ENCODE measurements around the gene DST. TPM values are rescaled to one million over a fixed set of nuclear protein-coding genes. Genes with fewer than 3 reads are reported as not detected.

DST gene
- total RNA-seq, 1 donor from 2014 or later = 6.0 TPM

GRCh38 chr6:56450882-56451739 lies 191.6 kb downstream of the DST start:
- H3K36me3 Mint-ChIP-seq (ENCODE audit: low read depth) = no peaks in the 10 kb centered on the region
- H3K27me3 Mint-ChIP-seq (ENCODE audit: insufficient read depth) = no peaks in the 10 kb centered on the region
- H3K4me3 Mint-ChIP-seq = no peak overlapping the region
- intact Hi-C loops (cut with micrococcal nuclease) = no loop called here
- H3K9me3 Mint-ChIP-seq = no peaks in the 10 kb centered on the region
- no peak overlapping the region for H3K27ac Mint-ChIP-seq
- no peaks in the 10 kb centered on the region for H3K4me1 Mint-ChIP-seq (ENCODE audit: low read depth)
- DNase-seq (ENCODE audit: low spot score) = no peak

- Mint-ChIP-seq H3K4me3 (no peak overlapping the region), H3K27ac (no peak overlapping the region), H3K4me1 (ENCODE audit: low read depth) (no peaks in the 10 kb centered on the region), H3K36me3 (ENCODE audit: low read depth) (no peaks in the 10 kb centered on the region), H3K27me3 (ENCODE audit: insufficient read depth) (no peaks in the 10 kb centered on the region), H3K9me3 (no peaks in the 10 kb centered on the region)
- intact Hi-C loops (cut with micrococcal nuclease) = no loop called here
- DNase-seq (ENCODE audit: low spot score) = no peak
These were observed 192.3 kb downstream of the DST start for GRCh38 chr6:56450376-56450775.

GRCh38 chr6:56448046-56448445 lies 194.6 kb downstream of the DST start:
- intact Hi-C loops (cut with micrococcal nuclease) = no loop called here
- Mint-ChIP-seq H3K4me1 (ENCODE audit: low read depth) (no peaks in the 10 kb centered on the region), H3K9me3 (no peaks in the 10 kb centered on the region), H3K27ac (no peak overlapping the region), H3K27me3 (ENCODE audit: insufficient read depth) (peaks cover 1% of the 10 kb centered on the region), H3K4me3 (no peak overlapping the region), H3K36me3 (ENCODE audit: low read depth) (no peaks in the 10 kb centered on the region)
- no peak for DNase-seq (ENCODE audit: low spot score)

GRCh38 chr6:56445818-56446217 lies 196.9 kb downstream of the DST start:
- no peaks in the 10 kb centered on the region for H3K9me3 Mint-ChIP-seq
- H3K36me3 Mint-ChIP-seq (ENCODE audit: low read depth) = no peaks in the 10 kb centered on the region
- H3K27me3 Mint-ChIP-seq (ENCODE audit: insufficient read depth) = peaks cover 1% of the 10 kb centered on the region

GRCh38 chr6:56444855-56445254 lies 197.8 kb downstream of the DST start:
- no peak overlapping the region for H3K27ac Mint-ChIP-seq
- intact Hi-C loops (cut with micrococcal nuclease) = no loop called here
- no peaks in the 10 kb centered on the region for H3K9me3 Mint-ChIP-seq
- no peak overlapping the region for H3K4me3 Mint-ChIP-seq
- peaks cover 1% of the 10 kb centered on the region for H3K27me3 Mint-ChIP-seq (ENCODE audit: insufficient read depth)
- H3K4me1 Mint-ChIP-seq (ENCODE audit: low read depth) = no peaks in the 10 kb centered on the region
- H3K36me3 Mint-ChIP-seq (ENCODE audit: low read depth) = no peaks in the 10 kb centered on the region
- no peak for DNase-seq (ENCODE audit: low spot score)

More at GRCh38 chr6:56445818-56446217, 196.9 kb downstream of the DST start:
- Mint-ChIP-seq H3K27ac (no peak overlapping the region), H3K4me3 (no peak overlapping the region), H3K4me1 (ENCODE audit: low read depth) (no peaks in the 10 kb centered on the region)
- no peak for DNase-seq (ENCODE audit: low spot score)
- intact Hi-C loops (cut with micrococcal nuclease) = no loop called here

GRCh38 chr6:56440551-56440981 lies 202.1 kb downstream of the DST start:
- Mint-ChIP-seq H3K27me3 (ENCODE audit: insufficient read depth) (peaks cover 1% of the 10 kb centered on the region), H3K4me3 (no peak overlapping the region), H3K9me3 (no peaks in the 10 kb centered on the region), H3K4me1 (ENCODE audit: low read depth) (no peaks in the 10 kb centered on the region), H3K36me3 (ENCODE audit: low read depth) (no peaks in the 10 kb centered on the region), H3K27ac (no peak overlapping the region)
- no peak for DNase-seq (ENCODE audit: low spot score)
- intact Hi-C loops (cut with micrococcal nuclease) = no loop called here

GRCh38 chr6:56437171-56437900 lies 205.4 kb downstream of the DST start:
- Mint-ChIP-seq H3K27ac (no peak overlapping the region), H3K4me3 (no peak overlapping the region), H3K9me3 (no peaks in the 10 kb centered on the region), H3K36me3 (ENCODE audit: low read depth) (no peaks in the 10 kb centered on the region), H3K27me3 (ENCODE audit: insufficient read depth) (no peaks in the 10 kb centered on the region), H3K4me1 (ENCODE audit: low read depth) (no peaks in the 10 kb centered on the region)
- no peak for DNase-seq (ENCODE audit: low spot score)
- intact Hi-C loops (cut with micrococcal nuclease) = no loop called here

GRCh38 chr6:56435754-56436153 lies 206.9 kb downstream of the DST start:
- no peak overlapping the region for H3K27ac Mint-ChIP-seq
- intact Hi-C loops (cut with micrococcal nuclease) = no loop called here
- no peaks in the 10 kb centered on the region for H3K36me3 Mint-ChIP-seq (ENCODE audit: low read depth)
- no peak for DNase-seq (ENCODE audit: low spot score)
- no peaks in the 10 kb centered on the region for H3K4me1 Mint-ChIP-seq (ENCODE audit: low read depth)
- H3K4me3 Mint-ChIP-seq = no peak overlapping the region
- no peaks in the 10 kb centered on the region for H3K27me3 Mint-ChIP-seq (ENCODE audit: insufficient read depth)
- no peaks in the 10 kb centered on the region for H3K9me3 Mint-ChIP-seq

GRCh38 chr6:56435326-56435725 lies 207.4 kb downstream of the DST start:
- DNase-seq (ENCODE audit: low spot score) = no peak
- no peaks in the 10 kb centered on the region for H3K36me3 Mint-ChIP-seq (ENCODE audit: low read depth)
- no peaks in the 10 kb centered on the region for H3K9me3 Mint-ChIP-seq
- H3K4me3 Mint-ChIP-seq = no peak overlapping the region
- no peak overlapping the region for H3K27ac Mint-ChIP-seq
- intact Hi-C loops (cut with micrococcal nuclease) = no loop called here
- H3K27me3 Mint-ChIP-seq (ENCODE audit: insufficient read depth) = no peaks in the 10 kb centered on the region
- H3K4me1 Mint-ChIP-seq (ENCODE audit: low read depth) = no peaks in the 10 kb centered on the region

GRCh38 chr6:56434606-56435005 lies 208.1 kb downstream of the DST start:
- Mint-ChIP-seq H3K4me1 (ENCODE audit: low read depth) (no peaks in the 10 kb centered on the region), H3K9me3 (no peaks in the 10 kb centered on the region), H3K27me3 (ENCODE audit: insufficient read depth) (no peaks in the 10 kb centered on the region), H3K4me3 (no peak overlapping the region), H3K36me3 (ENCODE audit: low read depth) (no peaks in the 10 kb centered on the region), H3K27ac (no peak overlapping the region)
- intact Hi-C loops (cut with micrococcal nuclease) = no loop called here
- no peak for DNase-seq (ENCODE audit: low spot score)

- H3K27me3 Mint-ChIP-seq (ENCODE audit: insufficient read depth) = no peaks in the 10 kb centered on the region
- H3K9me3 Mint-ChIP-seq = no peaks in the 10 kb centered on the region
- intact Hi-C loops (cut with micrococcal nuclease) = no loop called here
- H3K4me3 Mint-ChIP-seq = no peak overlapping the region
- no peak for DNase-seq (ENCODE audit: low spot score)
- no peaks in the 10 kb centered on the region for H3K4me1 Mint-ChIP-seq (ENCODE audit: low read depth)
- H3K36me3 Mint-ChIP-seq (ENCODE audit: low read depth) = no peaks in the 10 kb centered on the region
- no peak overlapping the region for H3K27ac Mint-ChIP-seq
These were observed 209.6 kb downstream of the DST start for GRCh38 chr6:56433119-56433518.

GRCh38 chr6:56432194-56432593 lies 210.5 kb downstream of the DST start:
- Mint-ChIP-seq H3K27me3 (ENCODE audit: insufficient read depth) (no peaks in the 10 kb centered on the region), H3K36me3 (ENCODE audit: low read depth) (no peaks in the 10 kb centered on the region), H3K27ac (no peak overlapping the region), H3K4me1 (ENCODE audit: low read depth) (no peaks in the 10 kb centered on the region), H3K4me3 (no peak overlapping the region), H3K9me3 (no peaks in the 10 kb centered on the region)
- intact Hi-C loops (cut with micrococcal nuclease) = no loop called here
- no peak for DNase-seq (ENCODE audit: low spot score)
